SKM-1 (cell line): Measurements from ENCODE around the gene SBF2.
"Not testable (repeated sequence)": the region's sequence is repeated elsewhere in the genome, so short reads cannot be mapped to it uniquely, and the experiment has no call there.

Experiments used
- DNase-seq: peaks from one replicate; lab custom pipeline; 2025; ENCODE audit not compliant: unreplicated experiment; lab: John Stamatoyannopoulos, UW

The SBF2 gene

DNA sequence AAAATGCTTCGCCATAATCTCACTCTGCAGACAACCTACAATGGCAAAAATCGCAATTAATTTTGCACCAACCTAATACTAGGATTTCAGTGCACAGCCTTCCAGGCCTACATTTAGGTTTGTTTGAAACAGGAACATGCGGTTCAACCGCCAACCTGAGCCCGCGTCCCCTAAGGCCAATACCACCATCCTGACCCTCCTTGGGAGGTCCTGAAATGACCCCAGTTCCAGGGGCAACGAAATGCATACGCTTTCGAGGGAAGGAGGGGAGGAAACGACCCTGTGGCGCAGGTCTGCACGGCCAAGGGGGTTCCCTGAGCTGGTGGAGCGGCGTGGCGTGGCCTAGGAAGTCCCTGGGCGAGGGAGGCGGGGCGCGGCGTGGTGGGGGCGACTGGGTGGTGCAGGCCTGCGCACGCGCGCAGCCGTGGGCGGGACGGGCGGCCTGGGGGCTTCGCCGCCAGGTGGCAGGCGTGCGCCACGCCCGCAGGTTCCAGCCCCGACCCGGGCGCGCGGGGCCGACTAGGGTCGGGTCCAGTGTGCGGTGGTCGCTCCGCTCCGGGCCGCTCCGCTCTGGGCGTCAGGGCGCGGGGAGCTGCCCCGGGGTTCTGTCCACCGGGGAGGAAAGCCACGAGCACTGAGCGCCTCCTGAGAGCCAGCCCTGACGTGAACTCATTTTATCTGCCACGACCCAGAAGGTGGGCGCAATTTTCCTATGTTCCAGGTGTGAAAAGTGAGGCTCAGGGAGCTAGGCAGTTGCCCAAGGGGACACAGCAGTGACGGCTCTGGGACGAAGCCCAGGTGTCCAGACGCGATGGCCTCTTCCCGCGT, 536.0 kb downstream of the SBF2 start:
- peak; percentile 67 for DNase-seq

DNA sequence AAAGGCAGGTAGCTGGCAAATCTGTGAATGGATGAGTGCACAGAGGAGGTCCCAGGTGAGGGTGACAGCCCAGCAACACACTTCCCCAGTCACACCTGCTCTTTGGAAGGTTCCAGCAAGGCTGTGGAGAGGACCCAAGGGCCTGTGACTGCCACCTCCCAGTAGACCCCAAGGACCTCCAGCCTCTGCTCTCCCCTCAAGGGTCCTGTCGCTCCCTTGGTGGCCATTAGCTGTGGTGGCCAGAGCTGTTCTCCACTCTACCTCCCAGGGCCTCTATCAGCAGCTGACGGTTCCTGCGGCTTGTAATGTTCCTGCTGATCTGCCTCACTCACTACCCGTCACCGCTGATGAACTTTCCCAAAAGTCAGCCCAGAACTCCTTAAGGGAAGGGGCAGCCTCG, 537.1 kb downstream of the SBF2 start:
- DNase-seq, result no peak

DNA sequence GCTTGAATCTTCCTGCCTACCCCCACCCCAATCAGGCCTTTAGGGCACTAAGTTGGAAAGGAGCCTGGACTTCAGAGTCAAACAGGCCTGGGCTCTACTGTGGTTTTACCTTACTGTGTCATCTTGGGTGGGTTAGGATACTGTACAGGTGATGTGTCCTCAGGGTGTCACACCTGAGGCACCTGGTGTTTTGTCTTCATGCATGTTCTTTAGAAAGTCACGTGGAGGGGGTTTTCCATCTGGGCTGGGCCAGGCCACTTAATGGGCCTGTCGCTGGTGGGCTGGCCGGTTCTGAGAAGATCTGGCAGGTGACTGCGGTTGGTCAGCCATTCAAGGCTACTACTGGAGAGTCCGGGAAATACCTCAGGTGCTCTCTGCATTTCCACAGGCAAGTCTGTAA, 537.6 kb downstream of the SBF2 start:
- no peak for DNase-seq

DNA sequence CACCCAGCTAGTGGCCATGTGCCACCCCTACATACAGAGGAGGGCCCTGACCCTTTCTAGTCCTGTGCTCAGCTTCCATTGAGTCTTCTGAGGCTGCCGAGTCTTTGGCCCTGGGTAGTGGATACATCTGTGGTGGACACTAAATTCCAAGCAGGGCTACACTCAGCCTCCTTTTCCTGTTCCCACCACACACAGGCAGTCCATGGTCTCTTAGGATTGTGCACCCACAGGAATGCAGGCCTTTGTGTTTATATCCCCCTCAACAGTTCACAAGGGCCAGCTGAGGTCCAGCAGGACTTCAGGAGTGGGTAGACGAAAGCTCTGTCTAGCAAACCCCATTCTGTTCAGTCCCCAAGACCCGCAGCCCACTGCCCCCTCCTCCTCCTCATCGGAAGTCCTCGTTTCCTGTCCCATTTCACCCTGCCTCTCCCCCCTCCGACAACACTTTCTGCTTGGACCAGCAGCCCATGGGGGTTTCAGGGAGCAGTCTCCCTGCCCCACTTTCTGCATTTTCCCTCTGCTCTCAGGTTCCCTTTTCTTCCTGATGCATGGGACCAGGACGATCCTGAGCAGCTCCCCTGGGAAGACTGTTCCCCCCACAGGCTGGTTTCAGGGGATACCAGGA, 538.3 kb downstream of the SBF2 start:
- no peak for DNase-seq

DNA sequence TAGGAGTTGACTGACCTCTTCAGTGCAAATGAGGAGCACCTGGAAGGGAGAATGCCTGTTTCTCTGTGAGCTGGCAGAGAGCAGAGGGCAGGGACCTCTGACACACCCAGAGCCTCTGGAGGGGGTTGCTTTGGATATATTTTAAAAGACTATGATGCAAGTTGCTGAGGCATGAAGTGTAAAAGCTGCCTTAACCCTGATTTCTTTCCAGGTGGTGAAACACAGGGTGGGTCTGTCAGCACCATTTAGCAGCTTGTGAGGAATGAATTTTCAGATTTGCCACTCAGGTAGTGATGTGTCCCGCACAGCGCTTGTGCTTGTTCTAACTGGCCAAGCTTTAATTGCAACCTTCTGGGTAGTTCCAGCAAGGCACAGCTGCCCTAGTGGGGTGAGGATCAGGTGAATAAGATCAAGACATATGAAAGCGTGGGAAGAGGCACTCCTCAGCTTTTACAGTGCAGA, 540.0 kb downstream of the SBF2 start:
- DNase-seq, result no peak

DNA sequence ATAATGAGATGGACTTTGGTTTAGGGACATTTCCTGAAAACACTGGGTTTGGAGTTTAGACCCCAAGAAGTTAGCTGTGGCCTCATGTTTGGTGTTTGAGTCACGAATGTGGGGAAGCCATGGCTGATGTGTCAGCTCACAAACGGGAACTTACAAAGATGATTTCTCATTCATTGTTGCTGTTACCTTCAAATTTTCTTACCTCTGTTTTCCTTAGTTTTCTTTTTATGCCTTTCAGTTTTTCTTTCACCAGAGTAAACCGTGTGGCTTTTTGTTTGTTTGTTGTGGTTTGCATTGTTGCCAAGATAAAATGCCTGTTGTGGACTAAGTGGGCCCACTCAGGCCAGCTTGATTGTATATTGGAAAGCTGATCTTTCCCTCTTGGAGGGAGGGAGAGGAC, 541.0 kb downstream of the SBF2 start:
- DNase-seq, result peak; percentile 18

DNA sequence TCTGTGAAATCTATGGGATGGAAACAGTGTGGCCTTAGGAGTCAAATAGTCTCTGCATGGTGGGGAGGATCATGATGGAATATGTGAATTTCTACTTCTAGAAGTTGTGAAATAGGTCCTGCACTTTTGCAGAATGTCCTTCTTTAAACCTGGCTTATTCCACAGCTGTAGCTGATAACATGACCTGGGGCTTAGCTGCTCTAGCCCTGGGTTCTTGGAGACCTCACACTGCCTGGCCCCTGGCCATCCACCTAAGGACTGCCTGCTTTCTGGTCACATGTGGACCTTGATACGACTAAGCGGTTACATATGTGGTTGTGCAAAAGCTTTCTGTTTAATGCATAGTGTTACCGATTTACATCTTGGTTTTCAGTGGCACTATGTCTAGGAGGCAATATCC, 541.9 kb downstream of the SBF2 start:
- no peak for DNase-seq

DNA sequence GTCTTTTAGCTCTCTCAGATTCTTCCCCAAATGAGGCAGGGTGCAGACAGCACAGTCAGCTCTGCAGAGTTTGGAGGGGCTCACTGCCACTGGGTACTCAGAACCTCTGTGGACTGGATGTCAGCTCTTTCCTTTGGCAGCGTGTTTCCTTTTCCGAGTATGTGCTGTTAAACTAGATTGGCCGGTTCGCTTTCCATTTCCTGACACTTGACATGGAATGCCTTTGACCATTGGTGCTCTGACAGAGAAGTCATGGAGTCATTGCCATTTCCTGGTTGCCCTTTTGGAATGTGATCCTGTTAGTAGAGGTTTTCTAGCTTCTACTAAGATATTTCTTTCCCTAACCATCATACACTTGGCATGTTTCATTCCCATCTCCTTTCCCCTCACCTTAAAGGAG, 543.5 kb downstream of the SBF2 start:
- no peak for DNase-seq

DNA sequence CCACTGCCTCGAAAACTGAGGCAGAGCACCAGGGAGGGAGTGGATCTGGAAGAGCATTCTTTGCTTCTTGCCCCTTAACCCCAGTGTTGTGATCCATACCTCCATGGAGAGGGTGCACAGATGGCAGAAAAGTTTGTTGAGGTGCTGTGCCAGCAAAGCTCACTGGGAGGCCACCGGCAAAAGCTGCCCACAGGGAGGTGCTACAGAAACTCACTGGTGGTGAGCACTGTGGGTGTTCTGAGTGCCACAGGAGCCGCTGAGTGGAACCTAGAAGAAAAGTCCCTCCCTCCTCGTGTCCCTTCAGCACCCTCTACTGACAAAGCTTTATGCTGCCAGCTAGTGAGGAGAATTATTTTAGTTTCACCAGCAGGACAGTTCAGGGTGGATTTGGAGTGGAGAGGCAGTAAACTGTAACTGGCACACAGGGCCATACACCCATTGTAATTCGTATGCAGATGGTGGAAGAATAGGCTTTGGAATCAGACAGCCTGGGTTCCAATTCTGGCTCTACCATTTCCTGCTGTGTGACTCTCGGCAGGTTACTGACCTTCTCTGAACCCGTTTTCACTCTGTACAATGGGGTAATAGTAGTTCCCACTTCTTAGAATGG, 545.6 kb downstream of the SBF2 start:
- peak; percentile 83 for DNase-seq

DNA sequence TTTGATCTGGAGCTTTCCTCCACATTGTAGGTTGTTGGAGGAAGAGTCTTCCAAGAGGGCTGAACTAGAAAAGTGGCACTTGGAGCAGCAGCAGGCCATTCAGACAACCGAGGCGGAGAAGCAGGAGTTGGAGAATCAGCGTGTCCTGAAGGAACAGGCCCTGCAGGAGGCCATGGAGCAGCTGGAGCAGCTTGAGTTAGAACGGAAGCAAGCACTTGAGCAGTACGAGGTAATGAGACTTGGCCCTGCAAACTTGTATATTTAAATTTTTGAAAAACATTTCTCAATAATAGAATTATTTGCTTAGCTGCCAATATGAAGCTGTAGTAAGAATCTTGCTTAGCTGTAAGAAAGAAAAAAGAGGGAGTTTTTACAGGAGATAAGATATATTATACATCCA, 546.2 kb downstream of the SBF2 start:
- no peak for DNase-seq

DNA sequence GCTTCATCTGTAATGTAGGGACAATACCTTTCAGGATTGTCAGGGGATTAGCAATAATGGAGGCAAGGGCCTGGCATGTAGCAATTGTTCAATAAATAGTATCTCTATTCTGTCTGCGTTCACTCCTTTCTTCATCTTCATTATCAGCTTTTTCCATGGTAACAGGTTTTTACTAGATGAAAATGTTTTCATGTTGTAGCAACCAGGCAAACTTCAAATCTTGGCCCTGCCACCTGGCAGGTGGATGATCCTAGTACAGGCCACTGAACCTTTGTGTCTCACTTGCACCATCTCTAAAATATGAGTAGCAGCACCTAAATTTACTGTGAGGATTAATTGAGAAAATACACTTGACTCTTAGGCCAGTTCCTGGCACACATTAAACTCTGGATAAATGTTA, 546.8 kb downstream of the SBF2 start:
- DNase-seq, result no peak

DNA sequence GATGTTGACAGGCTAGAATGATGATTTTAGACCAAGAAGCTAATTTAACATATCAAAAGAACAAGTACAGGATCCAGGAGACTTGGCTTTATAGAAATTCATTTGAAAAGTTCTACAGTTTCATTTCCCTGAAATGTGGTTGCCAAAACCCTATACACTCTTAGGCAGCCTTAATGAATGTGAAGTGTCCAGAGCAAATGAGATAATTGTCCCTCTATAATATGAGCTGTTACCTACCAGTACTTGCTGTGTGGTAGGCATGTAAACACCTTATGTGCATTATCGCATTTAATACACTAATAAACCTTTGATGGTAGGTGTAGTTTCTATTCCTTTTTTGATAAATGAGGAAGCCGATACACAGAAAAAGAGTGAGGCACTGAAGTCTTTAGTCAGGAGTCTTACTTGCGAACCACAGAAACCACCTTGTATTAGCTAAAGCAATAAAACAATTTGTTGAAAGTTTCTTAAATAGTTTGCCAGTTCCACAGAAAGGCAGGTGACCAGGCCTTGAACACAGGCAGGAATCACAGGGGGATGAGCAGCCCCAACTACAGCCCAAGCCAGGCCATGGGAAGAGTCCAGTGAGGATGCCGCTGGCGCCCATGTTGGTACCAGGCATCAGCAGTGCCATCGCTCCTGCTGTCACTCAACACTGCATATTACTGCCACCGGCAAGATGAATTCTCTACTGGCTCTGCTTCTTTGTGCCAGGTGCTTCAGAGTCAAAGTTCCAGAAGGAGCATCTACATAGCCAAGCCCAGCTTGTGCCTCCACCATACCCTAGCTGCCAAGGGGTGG, 548.4 kb downstream of the SBF2 start:
- DNase-seq, result no peak

DNA sequence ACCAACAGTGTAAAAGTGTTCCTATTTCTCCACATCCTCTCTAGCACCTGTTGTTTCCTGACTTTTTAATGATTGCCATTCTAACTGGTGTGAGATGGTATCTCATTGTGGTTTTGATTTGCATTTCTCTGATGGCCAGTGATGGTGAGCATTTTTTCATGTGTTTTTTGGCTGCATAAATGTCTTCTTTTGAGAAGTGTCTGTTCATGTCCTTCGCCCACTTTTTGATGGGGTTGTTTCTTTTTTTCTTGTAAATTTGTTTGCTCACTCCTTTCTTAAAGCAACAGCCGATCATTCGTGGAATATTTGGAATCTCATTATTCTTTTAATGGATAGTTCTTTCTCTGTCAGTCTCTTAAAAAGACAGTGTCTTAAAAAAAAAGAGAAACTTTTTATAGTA, 550.5 kb downstream of the SBF2 start:
- DNase-seq, result not testable (repeated sequence)

DNA sequence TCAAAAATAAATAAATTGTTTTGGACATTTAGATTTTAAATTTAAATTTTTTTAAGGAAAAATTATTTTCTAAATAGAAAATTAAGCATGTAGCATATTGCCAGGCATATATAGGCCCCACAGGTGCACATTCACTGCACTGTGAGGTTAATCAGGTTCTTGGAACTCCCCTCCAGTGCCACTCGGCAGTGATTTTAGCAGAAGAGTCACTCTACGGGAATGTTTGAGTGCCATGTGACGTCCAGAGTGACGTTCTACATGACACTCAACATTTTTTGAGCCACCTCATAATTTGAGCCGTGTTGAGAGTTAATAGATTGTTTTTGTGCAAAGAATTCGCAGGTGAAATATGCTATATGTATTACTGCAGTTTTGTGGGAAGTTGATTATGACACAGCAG, 552.8 kb downstream of the SBF2 start:
- DNase-seq, result no peak

DNA sequence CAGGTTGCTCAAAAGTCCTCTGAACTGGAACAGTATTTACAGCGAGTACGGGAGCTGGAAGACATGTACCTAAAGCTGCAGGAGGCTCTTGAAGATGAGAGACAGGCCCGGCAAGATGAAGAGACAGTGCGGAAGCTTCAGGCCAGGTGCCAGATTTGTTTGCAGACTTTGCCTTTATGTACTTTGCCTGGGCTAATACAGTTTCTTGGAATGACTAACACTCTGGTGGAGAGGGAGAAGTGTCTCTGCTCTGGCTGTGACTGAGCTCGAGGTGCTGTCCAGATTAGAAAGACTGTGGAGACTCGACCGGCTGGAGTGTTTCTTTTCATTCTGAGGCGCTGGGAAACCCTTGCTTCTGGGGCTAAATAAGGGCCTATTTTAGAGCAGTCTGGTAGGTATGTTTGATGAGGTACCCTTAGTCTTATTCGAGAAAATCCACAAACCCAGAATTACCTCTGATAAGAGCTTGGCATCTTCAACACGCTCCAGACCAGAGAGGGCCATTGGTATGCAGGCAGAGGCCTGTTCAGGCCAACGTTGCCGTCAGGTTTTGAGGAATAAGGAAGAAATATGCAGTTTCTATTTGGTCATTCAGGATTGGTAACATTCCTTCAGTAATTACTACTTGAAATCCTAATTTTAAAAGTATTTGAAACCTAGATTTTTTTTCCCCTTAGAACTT, 553.7 kb downstream of the SBF2 start:
- no peak for DNase-seq

DNA sequence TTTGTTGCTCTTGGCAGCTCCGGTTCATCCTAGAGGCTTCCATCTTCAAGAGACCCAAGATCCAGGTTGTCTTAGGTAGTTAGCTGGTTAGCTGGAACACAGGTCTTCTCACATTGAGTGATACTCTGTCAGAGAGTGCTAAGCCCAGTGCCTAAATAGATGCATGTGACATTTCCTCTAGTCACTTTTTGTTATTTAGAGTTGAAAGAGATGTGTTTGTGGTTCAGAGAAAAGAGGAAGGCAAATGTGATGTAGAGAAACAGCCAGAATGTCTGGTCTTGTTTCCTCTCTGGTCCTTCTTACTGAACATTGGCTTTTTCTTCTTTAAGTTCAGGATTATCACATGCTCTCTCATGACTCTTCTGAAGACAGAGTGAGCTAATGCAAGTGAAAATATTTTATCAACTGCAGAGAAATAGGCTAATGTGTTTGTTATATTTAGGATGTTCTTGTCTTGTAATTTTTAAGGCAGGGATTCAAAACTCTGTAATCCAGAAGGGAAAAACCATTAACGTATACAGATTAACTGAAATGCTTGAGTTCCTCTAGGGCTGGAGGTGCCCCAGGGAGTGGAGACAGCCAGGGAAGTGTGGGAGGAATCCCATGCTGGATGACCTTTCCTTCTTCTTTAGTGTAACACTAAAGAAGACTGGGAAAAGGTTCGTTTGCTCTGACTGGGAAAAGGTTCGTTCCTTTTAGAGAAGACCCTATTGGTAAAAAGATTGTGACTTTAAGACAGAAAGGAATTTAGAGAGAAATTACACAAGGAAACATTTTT, 554.7 kb downstream of the SBF2 start:
- DNase-seq, result no peak

DNA sequence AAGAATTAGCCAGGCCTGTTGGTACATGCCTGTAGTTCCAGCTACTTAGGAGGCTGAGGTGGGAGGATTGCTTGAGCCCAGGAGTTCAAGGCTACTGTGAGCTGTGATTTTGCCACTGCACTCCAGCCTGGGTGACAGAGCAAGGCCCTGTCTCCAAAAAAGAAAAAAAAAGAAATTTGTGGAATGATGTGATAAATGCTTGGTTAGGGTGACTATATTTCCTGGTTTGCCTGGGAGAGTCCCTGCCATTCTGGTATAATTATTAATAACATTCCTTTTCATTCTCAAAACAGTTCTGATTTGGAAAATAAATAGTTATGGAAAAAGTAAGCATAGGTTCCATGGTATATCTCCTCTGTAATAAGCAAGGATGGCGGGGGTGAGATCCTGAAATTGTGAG, 555.3 kb downstream of the SBF2 start:
- no peak for DNase-seq

DNA sequence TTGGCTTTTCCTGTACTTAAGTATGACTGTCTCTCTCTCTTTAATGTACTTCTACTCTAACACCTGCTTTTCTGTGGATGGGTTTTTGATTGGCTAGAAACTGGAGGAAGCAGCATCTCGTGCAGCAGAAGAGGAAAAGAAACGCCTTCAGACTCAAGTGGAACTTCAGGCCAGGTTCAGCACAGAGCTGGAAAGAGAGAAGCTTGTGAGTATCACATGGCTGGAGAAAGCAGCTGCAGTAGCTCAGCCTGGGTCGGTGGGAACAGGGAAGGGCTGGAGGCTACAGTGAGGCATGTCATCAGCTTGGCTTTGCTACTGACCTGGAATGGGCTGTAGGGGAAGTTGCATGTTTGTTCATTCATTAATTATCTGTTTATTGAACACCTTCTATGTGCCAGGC, 555.9 kb downstream of the SBF2 start:
- no peak for DNase-seq

DNA sequence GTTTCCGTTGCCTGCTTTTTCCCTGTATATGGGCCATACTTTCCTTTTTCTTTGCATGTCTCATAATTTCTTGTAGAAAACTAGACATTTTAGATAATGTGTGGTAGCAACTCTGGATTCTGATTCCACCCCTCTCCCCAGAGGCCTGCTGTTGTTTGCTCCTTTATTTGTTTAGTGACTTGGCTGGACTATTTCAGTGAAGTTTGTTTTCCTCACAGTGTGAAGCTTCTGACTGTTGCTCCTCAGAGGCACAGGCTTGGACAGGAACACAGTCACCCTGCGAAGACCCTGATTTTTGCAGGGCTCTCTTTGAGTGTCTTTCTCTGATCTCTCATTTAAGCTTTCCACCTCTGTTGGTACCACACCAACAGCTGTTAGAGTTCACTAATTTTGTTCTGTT, 557.7 kb downstream of the SBF2 start:
- no peak for DNase-seq

DNA sequence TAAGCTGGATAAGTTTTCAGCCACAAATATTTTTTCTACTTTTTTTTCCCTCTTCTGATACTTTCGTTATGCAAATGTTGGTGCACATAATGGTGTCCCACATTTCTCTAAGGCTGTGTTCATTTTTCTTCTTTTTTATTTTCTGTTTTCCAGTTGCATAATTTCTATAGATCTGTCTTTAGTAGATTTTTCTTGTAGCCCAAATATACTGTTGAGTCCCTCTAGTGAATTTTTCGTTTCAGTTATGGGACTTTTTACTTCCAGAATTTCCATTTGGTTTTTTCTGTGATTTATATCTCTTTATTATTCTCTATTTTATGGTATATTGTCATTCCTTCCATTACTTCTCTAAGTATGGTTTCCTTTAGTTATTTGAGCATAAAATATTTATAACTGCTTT, 558.1 kb downstream of the SBF2 start:
- no peak for DNase-seq
